H1 (cell line): ENCODE measurements around the gene GRID1. TPM values are rescaled to one million over a fixed set of nuclear protein-coding genes. Genes with fewer than 3 reads are reported as not detected.

Source experiments
- CTCF ChIA-PET: fragments of 300-600 bp; sonication (Branson Sonifier 250); formaldehyde crosslinking; loops from one replicate; lab custom pipeline; 2021; ENCODE audit not compliant: partially characterized antibody; lab: Charles Lee
- POLR2A ChIA-PET: fragments of 300-600 bp; sonication (Branson Sonifier 250); formaldehyde crosslinking; loops from one replicate; lab custom pipeline; 2021; ENCODE audit warnings: inconsistent platforms; ENCODE audit not compliant: partially characterized antibody; lab: Charles Lee
- DNase-seq, 2 experiments: peaks; one replicate each; pipeline versions ENCODE4 v3.0.0 to v3.0.0-alpha.2; 2010 to 2022; ENCODE audit warnings: low spot score in 2 of 2, low read depth in 1 of 2, mixed read lengths in 1 of 2
- FAIRE-seq: peaks from 2 replicates; lab custom pipeline; 2011; peaks lifted over from hg19 to GRCh38; lab: Jason Lieb, UNC
- H2AFZ ChIP-seq: 2 replicates; pipeline ENCODE4 v1.8.1; 2012; ENCODE audit warnings: low read length, inconsistent platforms
- H2AK5ac ChIP-seq: 2 replicates; pipeline ENCODE4 v1.6.1; 2013; ENCODE audit warnings: low read depth, low read length
- H2BK120ac ChIP-seq: replicated peaks from 2 replicates; pipeline ENCODE3; 2013; ENCODE audit warnings: low read depth, low read length, inconsistent platforms
- H2BK12ac ChIP-seq: 2 replicates; pipeline ENCODE4 v1.6.1; 2013; ENCODE audit warnings: low read depth, low read length
- H2BK15ac ChIP-seq: 2 replicates; pipeline ENCODE4 v1.6.1; 2013; ENCODE audit warnings: low read length
- H2BK20ac ChIP-seq: 2 replicates; pipeline ENCODE4 v1.6.1; 2013; ENCODE audit warnings: low read length
- H2BK5ac ChIP-seq: 2 replicates; pipeline ENCODE4 v1.6.1; 2013; ENCODE audit warnings: low read depth, low read length
- H3K14ac ChIP-seq: 2 replicates; pipeline ENCODE4 v1.6.1; 2013; ENCODE audit warnings: inconsistent platforms; ENCODE audit not compliant: insufficient read length
- H3K18ac ChIP-seq: 2 replicates; pipeline ENCODE4 v1.6.1; 2013; ENCODE audit warnings: low read length; ENCODE audit errors: extremely low read depth
- H3K23ac ChIP-seq: 2 replicates; pipeline ENCODE4 v1.6.1; 2013; ENCODE audit warnings: inconsistent platforms; ENCODE audit not compliant: insufficient read length
- H3K23me2 ChIP-seq: 2 replicates; pipeline ENCODE4 v1.6.1; 2013; ENCODE audit warnings: low read depth, low read length
- H3K27ac ChIP-seq: 2 replicates; pipeline ENCODE4 v1.6.1; 2011; ENCODE audit warnings: low read depth, low read length, inconsistent platforms
- H3K27me3 ChIP-seq, 4 experiments: replicated peaks in 1 of 4; 1 replicate in 1 of 4; 2 replicates in 3 of 4; pipeline versions ENCODE4 v1.6.1 to v1.8.1; 2011 to 2013; ENCODE audit warnings: low read length in 3 of 4, mild to moderate bottlenecking in 3 of 4, inconsistent platforms in 2 of 4, mixed read lengths in 2 of 4, moderate library complexity in 1 of 4; ENCODE audit not compliant: control insufficient read depth in 3 of 4, insufficient read depth in 3 of 4; ENCODE audit errors: extremely low read depth in 1 of 4
- H3K36me3 ChIP-seq, 4 experiments: 2 replicates each; pipeline versions ENCODE4 v1.6.1 to v1.8.1; 2011 to 2013; ENCODE audit warnings: mild to moderate bottlenecking in 4 of 4, low read length in 3 of 4, moderate library complexity in 2 of 4, control low read depth in 1 of 4, inconsistent platforms in 1 of 4; ENCODE audit not compliant: insufficient read depth in 4 of 4, control insufficient read depth in 2 of 4
- H3K4ac ChIP-seq: replicated peaks from 2 replicates; pipeline ENCODE3; 2013; ENCODE audit warnings: low read length, low read depth, mixed read lengths, inconsistent platforms; ENCODE audit not compliant: insufficient read length
- H3K4me1 ChIP-seq, 4 experiments: replicated peaks in 1 of 4; 1 replicate in 1 of 4; 2 replicates in 3 of 4; pipeline versions ENCODE4 v1.6.1 to v1.8.1; 2011 to 2013; ENCODE audit warnings: low read length in 3 of 4, inconsistent platforms in 2 of 4, mixed read lengths in 1 of 4; ENCODE audit not compliant: insufficient read depth in 4 of 4, control insufficient read depth in 3 of 4
- H3K4me2 ChIP-seq, 2 experiments: 2 replicates each; pipeline versions ENCODE4 v1.6.1 to v1.8.1; 2011 to 2013; ENCODE audit warnings: low read depth in 2 of 2, low read length in 2 of 2, control low read depth in 1 of 2, inconsistent platforms in 1 of 2, mild to moderate bottlenecking in 1 of 2; ENCODE audit not compliant: insufficient read depth in 1 of 2
- H3K4me3 ChIP-seq, 4 experiments: fragments of 200-600, 300-600 bp in 1 of 4; sonication (generic), shearing (Covaris generic), sonication (Bioruptor Twin) in 1 of 4; 2 replicates each; pipeline versions ENCODE4 v1.5.1 to v1.8.1; 2011 to 2016; ENCODE audit warnings: low read length in 4 of 4, low read depth in 3 of 4, control low read depth in 2 of 4, inconsistent platforms in 2 of 4, mild to moderate bottlenecking in 2 of 4, mixed read lengths in 1 of 4, moderate library complexity in 1 of 4; ENCODE audit not compliant: insufficient read depth in 2 of 4; ENCODE audit errors: extremely low read depth in 1 of 4
- H3K56ac ChIP-seq: replicated peaks from 2 replicates; pipeline ENCODE3; 2013; ENCODE audit warnings: low read depth, mild to moderate bottlenecking, mixed read lengths, low read length, inconsistent platforms; ENCODE audit not compliant: insufficient read length
- H3K79me1 ChIP-seq: 2 replicates; pipeline ENCODE4 v1.6.1; 2013; ENCODE audit warnings: low read depth, low read length, control low read depth
- H3K79me2 ChIP-seq, 2 experiments: 2 replicates each; pipeline versions ENCODE4 v1.6.1 to v1.8.1; 2012 to 2013; ENCODE audit warnings: low read length in 2 of 2, mild to moderate bottlenecking in 2 of 2, inconsistent platforms in 1 of 2; ENCODE audit not compliant: insufficient read depth in 2 of 2, control insufficient read depth in 1 of 2
- H3K9ac ChIP-seq, 4 experiments: replicated peaks in 1 of 4; 1 replicate in 1 of 4; 2 replicates in 3 of 4; pipeline versions ENCODE4 v1.6.1 to v1.8.1; 2011 to 2013; ENCODE audit warnings: low read depth in 3 of 4, low read length in 3 of 4, control low read depth in 2 of 4, mild to moderate bottlenecking in 2 of 4, moderate library complexity in 2 of 4, inconsistent platforms in 1 of 4; ENCODE audit errors: extremely low read depth in 1 of 4
- H3K9me3 ChIP-seq, 2 experiments: 2 replicates each; pipeline versions ENCODE4 v1.6.1 to v1.8.1; 2012 to 2013; ENCODE audit warnings: mild to moderate bottlenecking in 2 of 2, moderate library complexity in 2 of 2, control low read depth in 1 of 2, inconsistent platforms in 1 of 2, low read depth in 1 of 2, low read length in 1 of 2, mixed read lengths in 1 of 2; ENCODE audit not compliant: insufficient read depth in 2 of 2
- H4K20me1 ChIP-seq, 2 experiments: replicated peaks in 1 of 2; 2 replicates each; pipeline versions ENCODE3 to v1.8.1; 2011 to 2013; ENCODE audit warnings: inconsistent platforms in 2 of 2, low read length in 2 of 2, mild to moderate bottlenecking in 1 of 2; ENCODE audit not compliant: insufficient read depth in 2 of 2, control insufficient read depth in 1 of 2
- H4K5ac ChIP-seq: 2 replicates; pipeline ENCODE4 v1.6.1; 2013; ENCODE audit warnings: low read length, low read depth, mixed read lengths, inconsistent platforms; ENCODE audit not compliant: insufficient read length
- H4K8ac ChIP-seq: 2 replicates; pipeline ENCODE4 v1.8.0; 2013; ENCODE audit warnings: mild to moderate bottlenecking, moderate library complexity, low read length, inconsistent platforms; ENCODE audit not compliant: insufficient read depth; ENCODE audit errors: extremely low read depth
- H4K91ac ChIP-seq: replicated peaks from 2 replicates; pipeline ENCODE3; 2013; ENCODE audit warnings: low read length, mixed read lengths, inconsistent platforms; ENCODE audit not compliant: insufficient read length
- BCL11A ChIP-seq, 2 experiments: IDR thresholded peaks; one replicate each; pipeline ENCODE4 v1.6.1; 2011; ENCODE audit warnings: low read depth in 2 of 2, low read length in 2 of 2, mild to moderate bottlenecking in 2 of 2
- BRCA1 ChIP-seq: IDR thresholded peaks from 2 replicates; pipeline ENCODE4 v1.6.1; 2012; ENCODE audit warnings: low read depth, low read length, improper control_type of control experiment
- EZH2 ChIP-seq: fragments of 200-600 bp; sonication (generic); IDR thresholded peaks from 2 replicates; pipeline ENCODE4 v1.7.1; 2012; ENCODE audit warnings: low read depth, mild to moderate bottlenecking, moderate library complexity, low read length, inconsistent platforms; ENCODE audit not compliant: severe bottlenecking
- GABPA ChIP-seq: IDR thresholded peaks from 2 replicates; pipeline ENCODE4 v1.6.1; 2011; ENCODE audit warnings: mild to moderate bottlenecking, low read length, moderate library complexity, borderline replicate concordance; ENCODE audit not compliant: insufficient read depth
- HDAC6 ChIP-seq: IDR thresholded peaks from one replicate; pipeline ENCODE4 v1.7.1; 2012; ENCODE audit warnings: low read depth, mild to moderate bottlenecking, inconsistent platforms, low read length, moderate library complexity
- KDM5A ChIP-seq: fragments of 200-600 bp; IDR thresholded peaks from 2 replicates; pipeline ENCODE4 v1.7.1; 2012; ENCODE audit warnings: mild to moderate bottlenecking, low read length, inconsistent platforms, mixed read lengths
- PHF8 ChIP-seq: fragments of 200-600 bp; sonication (generic); conservative IDR thresholded peaks from 2 replicates; pipeline ENCODE4 v1.7.1; 2012; ENCODE audit warnings: low read depth, mild to moderate bottlenecking, inconsistent platforms, low read length, moderate library complexity
- RXRA ChIP-seq: IDR thresholded peaks from 2 replicates; pipeline ENCODE4 v1.6.1; 2011; ENCODE audit warnings: low read depth, mild to moderate bottlenecking, low read length, moderate library complexity; ENCODE audit not compliant: insufficient read depth
- SIX5 ChIP-seq: IDR thresholded peaks from 2 replicates; pipeline ENCODE4 v1.6.1; 2011; ENCODE audit warnings: mild to moderate bottlenecking, low read depth, low read length
- SP2 ChIP-seq: IDR thresholded peaks from 2 replicates; pipeline ENCODE4 v1.6.1; 2012; ENCODE audit warnings: mild to moderate bottlenecking, low read length, inconsistent platforms
- SRF ChIP-seq: IDR thresholded peaks from 2 replicates; pipeline ENCODE4 v1.6.1; 2011; ENCODE audit warnings: mild to moderate bottlenecking, low read depth, low read length, moderate library complexity
- TAF7 ChIP-seq: optimal IDR thresholded peaks from 2 replicates; pipeline ENCODE3; 2011; ENCODE audit warnings: low read depth, mild to moderate bottlenecking, inconsistent platforms, low read length, moderate library complexity, borderline replicate concordance
- TEAD4 ChIP-seq: IDR thresholded peaks from 2 replicates; pipeline ENCODE4 v1.6.1; 2012; ENCODE audit warnings: low read depth, low read length, inconsistent platforms, mixed read lengths
- YY1 ChIP-seq: IDR thresholded peaks from 2 replicates; pipeline ENCODE4 v1.6.1; 2011; ENCODE audit warnings: low read depth, mild to moderate bottlenecking, low read length
- WGBS, 2 experiments: shearing (Covaris generic) in 1 of 2; methylation state at CpG; one replicate each; pipeline versions ENCODE4 v1.1.6 to v1.1.7; 2013 to 2015; ENCODE audit warnings: low lambda C conversion rate in 2 of 2, mixed read lengths in 2 of 2, inconsistent platforms in 1 of 2, low coverage in 1 of 2, missing lambda C conversion rate in 1 of 2; ENCODE audit not compliant: insufficient replicate concordance in 2 of 2, insufficient coverage in 1 of 2, insufficient read length in 1 of 2; ENCODE audit errors: extremely low coverage in 1 of 2, missing lambda C conversion rate in 1 of 2; 5-methylcytosine and 5-hydroxymethylcytosine counted together
- polyA plus RNA-seq, 7 experiments: library from polyadenylated mRNA; depleted of rRNA in 3 of 7; stranded (reverse) in 5 of 7; unstranded in 2 of 7; fragments of >200 nt in 5 of 7; fragments of 200-250 nt in 2 of 7; gene quantifications; 1 replicate in 5 of 7; 2 replicates in 1 of 7; 4 replicates in 1 of 7; pipeline versions ENCODE4 v1.2.1 to v1.2.3, GENCODE V29; 2011 to 2013; ENCODE audit warnings: missing spikeins in 2 of 7, mixed read lengths in 2 of 7
- total RNA-seq: library from RNA; stranded (reverse); fragmentation: NEBNext Ultra II Directional; extraction: Animal tissue kit (Norgen Biotek cat#: 25700); gene quantifications from 2 replicates; pipeline ENCODE4 v1.2.1, GENCODE V29; 2021

GRID1 gene
- total and polyA plus RNA-seq, 2 of the 8 experiments (the other 6 are each of a cell fraction or from before 2014, with no cell fraction given), result 0.22 to 0.30 TPM

GRCh38 chr10:85946713-85947326 lies 419.8 kb downstream of the GRID1 start:
- Histone ChIP-seq H4K8ac (no peak overlapping the region), H2AK5ac (no peak overlapping the region), H3K36me3 (no peaks in the 10 kb centered on the region), H3K18ac (no peak overlapping the region), H3K27ac (no peak overlapping the region), H2AFZ (peak overlapping the region; percentile 29; the same call in 1 of the 2 replicates), H2BK120ac (no peak overlapping the region), H2BK15ac (no peak overlapping the region), H2BK12ac (no peak overlapping the region), H2BK20ac (no peak overlapping the region), H3K4me3 (no peak overlapping the region), H3K79me1 (no peaks in the 10 kb centered on the region), H4K5ac (no peak overlapping the region), H4K91ac (no peak overlapping the region), H3K79me2 (no peaks in the 10 kb centered on the region), H3K23me2 (peaks cover 3% of the 10 kb centered on the region; the same call in 1 of the 2 replicates), H2BK5ac (no peak overlapping the region), H3K4me2 (no peak overlapping the region), H4K20me1 (no peaks in the 10 kb centered on the region), H3K27me3 (peaks cover 0 to 1% (median 0%) of the 10 kb centered on the region in 4 experiments; a peak in 1 of 7 replicates), H3K56ac (no peak overlapping the region), H3K9ac (no peak overlapping the region), H3K9me3 (no peaks in the 10 kb centered on the region), H3K14ac (no peak overlapping the region), H3K4ac (no peak overlapping the region), H3K4me1 (no peaks in the 10 kb centered on the region), H3K23ac (no peak overlapping the region)
- CTCF ChIA-PET, result interaction anchor here (1.0 kb wide), 1 partner anchor 10 kb away, joined by 3 read pairs; no protein-coding TSS in a partner anchor
- WGBS, 2 experiments, result 92% methylated on average over 7 of the region's 7 CpGs; no CpG with 5 or more reads in 1 of the 2 experiments
- FAIRE-seq (no peak), DNase-seq (no peak)
- POLR2A ChIA-PET, result no interaction called here
- TF ChIP-seq EZH2 (no peak), YY1 (no peak), RXRA (no peak), SRF (no peak), PHF8 (no peak), BRCA1 (no peak), GABPA (no peak), SIX5 (no peak), TAF7 (no peak), KDM5A (no peak), HDAC6 (no peak), BCL11A (IDR thresholded peaks at IDR 0.05; ENCODE audit: low read depth in 2 of 2, low read length in 2 of 2) (no peak), SP2 (no peak), TEAD4 (no peak)
